GM12878 (cell line): ENCODE data around the gene BORCS8. TPM values are rescaled to one million over a fixed set of nuclear protein-coding genes. Genes with fewer than 3 reads are reported as not detected.

Experiments used
- BHLHE40 ChIP-seq, 2 experiments: fragments of 450-650 bp in 1 of 2; IDR thresholded peaks; 2 replicates each; pipeline ENCODE4 v1.6.1; 2011 to 2017; ENCODE audit warnings: low read depth in 2 of 2, borderline replicate concordance in 1 of 2, improper control_type of control experiment in 1 of 2, low read length in 1 of 2, mild to moderate bottlenecking in 1 of 2
- BMI1 ChIP-seq: fragments of 450-650 bp; IDR thresholded peaks from 2 replicates; pipeline ENCODE4 v1.6.1; 2016; ENCODE audit warnings: mild to moderate bottlenecking, moderate library complexity, borderline replicate concordance
- CREM ChIP-seq: IDR thresholded peaks from 2 replicates; pipeline ENCODE4 v1.6.1; 2014; ENCODE audit warnings: antibody characterized with exemption, low read depth
- EGR1 ChIP-seq, 2 experiments: IDR thresholded peaks; 1 replicate in 1 of 2; 2 replicates in 1 of 2; pipeline ENCODE4 v1.6.1; 2011 to 2012; ENCODE audit warnings: low read depth in 2 of 2, low read length in 2 of 2, borderline replicate concordance in 1 of 2, mild to moderate bottlenecking in 1 of 2, moderate library complexity in 1 of 2
- FOXK2 ChIP-seq: fragments of 450-650 bp; IDR thresholded peaks from 2 replicates; pipeline ENCODE4 v1.6.1; 2017; ENCODE audit warnings: mild to moderate bottlenecking, moderate library complexity
- KDM1A ChIP-seq: fragments of 200-600 bp; sonication (generic); IDR thresholded peaks from 2 replicates; pipeline ENCODE4 v1.6.1; 2016; ENCODE audit warnings: borderline replicate concordance
- KLF5 ChIP-seq: fragments of 450-650 bp; IDR thresholded peaks from 2 replicates; pipeline ENCODE4 v1.6.1; 2014; ENCODE audit warnings: mild to moderate bottlenecking; ENCODE audit not compliant: partially characterized antibody
- MEF2A ChIP-seq: IDR thresholded peaks from 2 replicates; pipeline ENCODE4 v1.6.1; 2011; ENCODE audit warnings: low read depth, mild to moderate bottlenecking, low read length, moderate library complexity; ENCODE audit not compliant: insufficient read depth
- MEF2B ChIP-seq: fragments of 450-650 bp; IDR thresholded peaks from 2 replicates; pipeline ENCODE4 v1.6.1; 2018; ENCODE audit warnings: mild to moderate bottlenecking, moderate library complexity; ENCODE audit not compliant: partially characterized antibody, poor library complexity, severe bottlenecking
- NRF1 ChIP-seq: conservative IDR thresholded peaks from 2 replicates; pipeline ENCODE4 v1.6.1; 2011; ENCODE audit warnings: mild to moderate bottlenecking, low read depth, low read length, improper control_type of control experiment
- PAX5 ChIP-seq: IDR thresholded peaks from 2 replicates; pipeline ENCODE4 v1.6.1; 2011; ENCODE audit warnings: low read depth, low read length, borderline replicate concordance
- RB1 ChIP-seq: fragments of 450-650 bp; formaldehyde crosslinking; IDR thresholded peaks from 2 replicates; pipeline ENCODE4 v1.6.1; 2017; ENCODE audit warnings: mild to moderate bottlenecking, borderline replicate concordance
- TCF3 ChIP-seq: IDR thresholded peaks from 2 replicates; pipeline ENCODE4 v1.6.1; 2012; ENCODE audit warnings: low read depth, mild to moderate bottlenecking, low read length, borderline replicate concordance; ENCODE audit not compliant: insufficient read depth
- ZSCAN29 ChIP-seq: fragments of 450-650 bp; IDR thresholded peaks from 2 replicates; pipeline ENCODE4 v1.6.1; 2017; ENCODE audit warnings: mild to moderate bottlenecking, moderate library complexity
- polyA plus RNA-seq, 11 experiments: library from polyadenylated mRNA; depleted of rRNA in 4 of 11; unstranded in 6 of 11; stranded (reverse) in 5 of 11; fragments of >200 nt; fragmentation: Nextera tagmentation in 4 of 11; fragmentation: Illumina TruSeq in 1 of 11; extraction: Ambion mirVana in 4 of 11; extraction: Trizol in 1 of 11; gene quantifications; 1 replicate in 1 of 11; 2 replicates in 10 of 11; pipeline versions ENCODE4 v1.2.1 to v1.2.3, GENCODE V29; 2011 to 2016; ENCODE audit warnings: inconsistent platforms in 2 of 11, missing spikeins in 2 of 11, low read depth in 1 of 11
- total RNA-seq, 4 experiments: library from RNA; depleted of rRNA in 3 of 4; stranded (reverse); fragments of >200 nt in 3 of 4; fragmentation: Illumina TruSeq in 1 of 4; extraction: Trizol in 1 of 4; gene quantifications; 2 replicates each; pipeline versions ENCODE4 v1.2.1 to v1.2.3, GENCODE V29; 2013 to 2021
- TF ChIP-seq, protein P1 (sequence below): fragments of 450-650 bp; IDR thresholded peaks from 2 replicates; pipeline ENCODE4 v1.6.1; 2018; ENCODE audit warnings: borderline replicate concordance, mild to moderate bottlenecking; ENCODE audit not compliant: partially characterized antibody
- TF ChIP-seq, protein P2 (sequence below): fragments of 450-650 bp; IDR thresholded peaks from 2 replicates; pipeline ENCODE4 v1.6.1; 2016; ENCODE audit warnings: mild to moderate bottlenecking
- TF ChIP-seq, protein P3 (sequence below): IDR thresholded peaks from 2 replicates; pipeline ENCODE4 v1.6.1; 2011; ENCODE audit warnings: borderline replicate concordance, low read depth, mild to moderate bottlenecking, moderate library complexity, low read length; ENCODE audit not compliant: insufficient read depth, poor library complexity, severe bottlenecking
- TF ChIP-seq, protein P4 (sequence below): IDR thresholded peaks from 2 replicates; pipeline ENCODE4 v1.6.1; 2011; ENCODE audit warnings: low read depth, low read length, improper control_type of control experiment, borderline replicate concordance
- TF ChIP-seq, protein P5 (sequence below), 3 experiments: IDR thresholded peaks in 2 of 3; conservative IDR thresholded peaks in 1 of 3; 2 replicates each; pipeline ENCODE4 v1.5.1; 2011; ENCODE audit warnings: low read depth in 3 of 3, low read length in 3 of 3, mild to moderate bottlenecking in 3 of 3, control low read depth in 2 of 3, moderate library complexity in 2 of 3, inconsistent platforms in 1 of 3, mixed read lengths in 1 of 3; ENCODE audit not compliant: control insufficient read depth in 2 of 3, insufficient read depth in 1 of 3; ENCODE audit errors: extremely low read depth in 1 of 3
- TF ChIP-seq, protein P6 (sequence below): IDR thresholded peaks from 2 replicates; pipeline ENCODE4 v1.6.1; 2011; ENCODE audit warnings: low read depth, mild to moderate bottlenecking, low read length, moderate library complexity, borderline replicate concordance; ENCODE audit errors: extremely low read depth

BORCS8 gene
- total and polyA plus RNA-seq, 10 of the 15 experiments (the other 5 are each of a cell fraction or from before 2014, with no cell fraction given): 3.7 to 40.3 (median 23.4) TPM

DNA sequence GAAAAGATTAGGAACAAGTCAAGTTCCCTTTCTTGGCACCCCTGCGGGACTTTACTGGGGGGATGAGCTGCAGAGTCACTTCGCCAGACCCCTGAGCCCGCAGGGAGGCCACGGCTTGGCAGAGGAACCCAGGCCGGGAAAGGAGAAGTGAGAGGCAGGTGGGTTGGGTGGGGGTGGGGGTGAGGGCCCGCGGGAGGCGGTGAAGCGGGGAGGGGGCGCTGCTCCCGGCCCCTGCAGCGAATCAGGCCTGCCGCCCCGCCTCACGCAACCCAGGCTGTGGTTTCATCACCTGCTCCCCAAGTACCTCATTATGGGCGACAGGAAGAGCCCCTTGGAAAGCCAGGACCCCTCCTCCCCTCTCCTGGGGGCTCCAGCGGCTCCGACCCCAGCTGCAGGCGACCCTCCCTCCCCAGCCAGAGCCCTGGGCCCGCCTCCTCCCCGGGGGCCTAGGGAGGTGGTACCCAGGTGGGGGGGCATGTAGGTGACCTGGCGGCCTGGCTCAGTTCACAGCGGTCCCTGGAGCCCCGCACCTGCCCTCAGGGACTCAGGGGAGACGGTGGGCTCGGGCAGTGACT is 31.4 kb downstream of the BORCS8 start (continued):
- TF ChIP-seq KLF5 (no peak), ZSCAN29 (no peak), NRF1 (no peak), EGR1 (IDR thresholded peaks at IDR 0.05; ENCODE audit: borderline replicate concordance in 1 of 2, low read depth in 2 of 2, low read length in 2 of 2) (peak in 1 of 2 experiments; percentile 67; a peak in 2 of 3 replicates), BMI1 (no peak), FOXK2 (no peak), KDM1A (no peak), PAX5 (peak; percentile 60; the same call in 1 of the 2 replicates), MEF2A (0 out of 2 replicates have a peak, but pooled peaks have one; percentile 17), RB1 (no peak), CREM (peak; percentile 35; the same call in 1 of the 2 replicates), MEF2B (peak; percentile 71), BHLHE40 (IDR thresholded peaks at IDR 0.05; ENCODE audit: borderline replicate concordance in 1 of 2, low read depth in 2 of 2, low read length in 1 of 2) (peak in 1 of 2 experiments; percentile 78; a peak in 2 of 4 replicates), TCF3 (peak; percentile 78; the same call in 1 of the 2 replicates)
- TF ChIP-seq, protein P1, sequence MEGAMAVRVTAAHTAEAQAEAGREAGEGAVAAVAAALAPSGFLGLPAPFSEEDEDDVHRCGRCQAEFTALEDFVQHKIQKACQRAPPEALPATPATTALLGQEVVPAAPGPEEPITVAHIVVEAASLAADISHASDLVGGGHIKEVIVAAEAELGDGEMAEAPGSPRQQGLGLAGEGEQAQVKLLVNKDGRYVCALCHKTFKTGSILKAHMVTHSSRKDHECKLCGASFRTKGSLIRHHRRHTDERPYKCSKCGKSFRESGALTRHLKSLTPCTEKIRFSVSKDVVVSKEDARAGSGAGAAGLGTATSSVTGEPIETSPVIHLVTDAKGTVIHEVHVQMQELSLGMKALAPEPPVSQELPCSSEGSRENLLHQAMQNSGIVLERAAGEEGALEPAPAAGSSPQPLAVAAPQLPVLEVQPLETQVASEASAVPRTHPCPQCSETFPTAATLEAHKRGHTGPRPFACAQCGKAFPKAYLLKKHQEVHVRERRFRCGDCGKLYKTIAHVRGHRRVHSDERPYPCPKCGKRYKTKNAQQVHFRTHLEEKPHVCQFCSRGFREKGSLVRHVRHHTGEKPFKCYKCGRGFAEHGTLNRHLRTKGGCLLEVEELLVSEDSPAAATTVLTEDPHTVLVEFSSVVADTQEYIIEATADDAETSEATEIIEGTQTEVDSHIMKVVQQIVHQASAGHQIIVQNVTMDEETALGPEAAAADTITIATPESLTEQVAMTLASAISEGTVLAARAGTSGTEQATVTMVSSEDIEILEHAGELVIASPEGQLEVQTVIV: no peak
- TF ChIP-seq, protein P2, sequence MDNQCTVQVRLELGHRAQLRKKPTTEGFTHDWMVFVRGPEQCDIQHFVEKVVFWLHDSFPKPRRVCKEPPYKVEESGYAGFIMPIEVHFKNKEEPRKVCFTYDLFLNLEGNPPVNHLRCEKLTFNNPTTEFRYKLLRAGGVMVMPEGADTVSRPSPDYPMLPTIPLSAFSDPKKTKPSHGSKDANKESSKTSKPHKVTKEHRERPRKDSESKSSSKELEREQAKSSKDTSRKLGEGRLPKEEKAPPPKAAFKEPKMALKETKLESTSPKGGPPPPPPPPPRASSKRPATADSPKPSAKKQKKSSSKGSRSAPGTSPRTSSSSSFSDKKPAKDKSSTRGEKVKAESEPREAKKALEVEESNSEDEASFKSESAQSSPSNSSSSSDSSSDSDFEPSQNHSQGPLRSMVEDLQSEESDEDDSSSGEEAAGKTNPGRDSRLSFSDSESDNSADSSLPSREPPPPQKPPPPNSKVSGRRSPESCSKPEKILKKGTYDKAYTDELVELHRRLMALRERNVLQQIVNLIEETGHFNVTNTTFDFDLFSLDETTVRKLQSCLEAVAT: no peak
- TF ChIP-seq, protein P3, sequence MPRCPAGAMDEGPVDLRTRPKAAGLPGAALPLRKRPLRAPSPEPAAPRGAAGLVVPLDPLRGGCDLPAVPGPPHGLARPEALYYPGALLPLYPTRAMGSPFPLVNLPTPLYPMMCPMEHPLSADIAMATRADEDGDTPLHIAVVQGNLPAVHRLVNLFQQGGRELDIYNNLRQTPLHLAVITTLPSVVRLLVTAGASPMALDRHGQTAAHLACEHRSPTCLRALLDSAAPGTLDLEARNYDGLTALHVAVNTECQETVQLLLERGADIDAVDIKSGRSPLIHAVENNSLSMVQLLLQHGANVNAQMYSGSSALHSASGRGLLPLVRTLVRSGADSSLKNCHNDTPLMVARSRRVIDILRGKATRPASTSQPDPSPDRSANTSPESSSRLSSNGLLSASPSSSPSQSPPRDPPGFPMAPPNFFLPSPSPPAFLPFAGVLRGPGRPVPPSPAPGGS: peak; percentile 78
- TF ChIP-seq, protein P4, sequence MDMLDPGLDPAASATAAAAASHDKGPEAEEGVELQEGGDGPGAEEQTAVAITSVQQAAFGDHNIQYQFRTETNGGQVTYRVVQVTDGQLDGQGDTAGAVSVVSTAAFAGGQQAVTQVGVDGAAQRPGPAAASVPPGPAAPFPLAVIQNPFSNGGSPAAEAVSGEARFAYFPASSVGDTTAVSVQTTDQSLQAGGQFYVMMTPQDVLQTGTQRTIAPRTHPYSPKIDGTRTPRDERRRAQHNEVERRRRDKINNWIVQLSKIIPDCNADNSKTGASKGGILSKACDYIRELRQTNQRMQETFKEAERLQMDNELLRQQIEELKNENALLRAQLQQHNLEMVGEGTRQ: no peak
- TF ChIP-seq, protein P5, sequence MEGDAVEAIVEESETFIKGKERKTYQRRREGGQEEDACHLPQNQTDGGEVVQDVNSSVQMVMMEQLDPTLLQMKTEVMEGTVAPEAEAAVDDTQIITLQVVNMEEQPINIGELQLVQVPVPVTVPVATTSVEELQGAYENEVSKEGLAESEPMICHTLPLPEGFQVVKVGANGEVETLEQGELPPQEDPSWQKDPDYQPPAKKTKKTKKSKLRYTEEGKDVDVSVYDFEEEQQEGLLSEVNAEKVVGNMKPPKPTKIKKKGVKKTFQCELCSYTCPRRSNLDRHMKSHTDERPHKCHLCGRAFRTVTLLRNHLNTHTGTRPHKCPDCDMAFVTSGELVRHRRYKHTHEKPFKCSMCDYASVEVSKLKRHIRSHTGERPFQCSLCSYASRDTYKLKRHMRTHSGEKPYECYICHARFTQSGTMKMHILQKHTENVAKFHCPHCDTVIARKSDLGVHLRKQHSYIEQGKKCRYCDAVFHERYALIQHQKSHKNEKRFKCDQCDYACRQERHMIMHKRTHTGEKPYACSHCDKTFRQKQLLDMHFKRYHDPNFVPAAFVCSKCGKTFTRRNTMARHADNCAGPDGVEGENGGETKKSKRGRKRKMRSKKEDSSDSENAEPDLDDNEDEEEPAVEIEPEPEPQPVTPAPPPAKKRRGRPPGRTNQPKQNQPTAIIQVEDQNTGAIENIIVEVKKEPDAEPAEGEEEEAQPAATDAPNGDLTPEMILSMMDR (IDR thresholded peaks at IDR 0.05 in 2 of 3, conservative IDR thresholded peaks at IDR 0.05 in 1 of 3; ENCODE audit: control insufficient read depth in 2 of 3, extremely low read depth in 1 of 3, insufficient read depth in 1 of 3, low read depth in 3 of 3, low read length in 3 of 3): no peak
- TF ChIP-seq, protein P6, sequence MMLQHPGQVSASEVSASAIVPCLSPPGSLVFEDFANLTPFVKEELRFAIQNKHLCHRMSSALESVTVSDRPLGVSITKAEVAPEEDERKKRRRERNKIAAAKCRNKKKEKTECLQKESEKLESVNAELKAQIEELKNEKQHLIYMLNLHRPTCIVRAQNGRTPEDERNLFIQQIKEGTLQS: no peak
